AG10803 (cell line): ENCODE data around the gene HYAL2.

ENCODE experiments used
- DNase-seq: peaks from one replicate; pipeline ENCODE4 v3.0.0; 2010; ENCODE audit warnings: low read depth
- H3K4me3 ChIP-seq: 2 replicates; pipeline ENCODE4 v1.5.1; 2011; ENCODE audit warnings: mild to moderate bottlenecking, low read length, control low read depth
- CTCF ChIP-seq: conservative IDR thresholded peaks from 2 replicates; pipeline ENCODE4 v1.5.1; 2011; ENCODE audit warnings: mild to moderate bottlenecking, low read length, control low read depth, inconsistent platforms

Gene HYAL2

GRCh38 chr3:50327943-50328691 is 5.6 kb upstream of the HYAL2 start, which contains the start of gene TUSC2:
Gene TUSC2, minus strand, starts transcription at chr3:50328223. Its CDS starts 124 bp downstream, at chr3:50328099.
- DNase-seq: peak; percentile 94
- H3K4me3 ChIP-seq: peak within 1 kb of the TSS; percentile 80
- TF ChIP-seq CTCF: no peak

GRCh38 chr3:50327129-50327528 is 4.6 kb upstream of the HYAL2 start:
- H3K4me3 ChIP-seq: peak overlapping the region; percentile 80
- DNase-seq: no peak
- TF ChIP-seq CTCF: no peak

- no peak for TF ChIP-seq CTCF
- no peak for DNase-seq
- H3K4me3 ChIP-seq: no peak overlapping the region
Observed at GRCh38 chr3:50326182-50326541, 3.6 kb upstream of the HYAL2 start.

- DNase-seq: no peak
- no peak for TF ChIP-seq CTCF
- H3K4me3 ChIP-seq: no peak overlapping the region
Observed at GRCh38 chr3:50325497-50326181, 3.1 kb upstream of the HYAL2 start.

GRCh38 chr3:50325113-50325480 is 2.6 kb upstream of the HYAL2 start:
- no peak overlapping the region for H3K4me3 ChIP-seq
- no peak for DNase-seq
- no peak for TF ChIP-seq CTCF

- DNase-seq: peak; percentile 55
- H3K4me3 ChIP-seq: no peak overlapping the region
- peak; percentile 82 for TF ChIP-seq CTCF
Observed at GRCh38 chr3:50324351-50325112, 2.0 kb upstream of the HYAL2 start.
